ENCODE measurements around the gene CT47C1.
"Not testable (repeated sequence)": the region's sequence is repeated elsewhere in the genome, so short reads cannot be mapped to it uniquely, and the experiment has no call there.

CT47C1 gene

GRCh38 chrX:119072744-119073143 is at the start of gene CT47C1:
CT47C1 (plus strand) TSS chrX:119072993; CDS start chrX:119073226, 233 bp downstream.
- DNase-seq (ENCODE audit: low read depth): no peak

- DNase-seq (ENCODE audit: low read depth): no peak
Measured at GRCh38 chrX:119025900-119026299, 46.9 kb upstream of the CT47C1 start.

- not testable (repeated sequence) for DNase-seq (ENCODE audit: low read depth)
Measured at GRCh38 chrX:119026344-119026743, 46.4 kb upstream of the CT47C1 start.

GRCh38 chrX:119027960-119028732 is 44.6 kb upstream of the CT47C1 start:
- not testable (repeated sequence) for DNase-seq (ENCODE audit: low read depth)

GRCh38 chrX:119028733-119029330 is 44.0 kb upstream of the CT47C1 start:
- no peak for DNase-seq (ENCODE audit: low read depth)

GRCh38 chrX:119029656-119030055 is 43.1 kb upstream of the CT47C1 start:
- DNase-seq (ENCODE audit: low read depth): not testable (repeated sequence)

- DNase-seq (ENCODE audit: low read depth): no peak
Measured at GRCh38 chrX:119030990-119031389, 41.8 kb upstream of the CT47C1 start.

GRCh38 chrX:119036107-119037029 is 36.4 kb upstream of the CT47C1 start:
- no peak for DNase-seq (ENCODE audit: low read depth)

- no peak for DNase-seq (ENCODE audit: low read depth)
Measured at GRCh38 chrX:119040432-119040831, 32.4 kb upstream of the CT47C1 start.

- DNase-seq (ENCODE audit: low read depth): no peak
Measured at GRCh38 chrX:119041175-119041574, 31.6 kb upstream of the CT47C1 start.

- no peak for DNase-seq (ENCODE audit: low read depth)
Measured at GRCh38 chrX:119042040-119042439, 30.8 kb upstream of the CT47C1 start.

GRCh38 chrX:119042996-119043395 is 29.8 kb upstream of the CT47C1 start:
- DNase-seq (ENCODE audit: low read depth): no peak

GRCh38 chrX:119045884-119046283 is 26.9 kb upstream of the CT47C1 start:
- DNase-seq (ENCODE audit: low read depth): no peak

GRCh38 chrX:119055687-119056086 is 17.1 kb upstream of the CT47C1 start:
- DNase-seq (ENCODE audit: low read depth): no peak

GRCh38 chrX:119062750-119063374 is 9.9 kb upstream of the CT47C1 start:
- no peak for DNase-seq (ENCODE audit: low read depth)

- no peak for DNase-seq (ENCODE audit: low read depth)
Measured at GRCh38 chrX:119063428-119063827, 9.4 kb upstream of the CT47C1 start.

GRCh38 chrX:119067023-119067739 is 5.6 kb upstream of the CT47C1 start:
- DNase-seq (ENCODE audit: low read depth): no peak

- no peak for DNase-seq (ENCODE audit: low read depth)
Measured at GRCh38 chrX:119069128-119069527, 3.7 kb upstream of the CT47C1 start.

GRCh38 chrX:119069762-119070161 is 3.0 kb upstream of the CT47C1 start:
- no peak for DNase-seq (ENCODE audit: low read depth)

GRCh38 chrX:119071381-119071780 is 1.4 kb upstream of the CT47C1 start:
- no peak for DNase-seq (ENCODE audit: low read depth)

GRCh38 chrX:119073200-119073905 is 560 bp downstream of the CT47C1 start:
- DNase-seq (ENCODE audit: low read depth): no peak
